Gastrocnemius medialis (tissue), 4 donors: ENCODE measurements around the gene TJAP1. TPM values are rescaled to one million over a fixed set of nuclear protein-coding genes. Genes with fewer than 3 reads are reported as not detected.
"Not testable (repeated sequence)": the region's sequence is repeated elsewhere in the genome, so short reads cannot be mapped to it uniquely, and the experiment has no call there.

Experiments
- ATAC-seq, 2 donors: fragments of 150-250 bp; one replicate each; pipeline ENCODE4 v1.9.1; 2016
- DNase-seq, 2 donors: peaks; one replicate each; pipeline ENCODE4 v3.0.0-alpha.2; 2019
- H3K27ac ChIP-seq, 4 donors: fragments of 200-600 bp; sonication (generic); 1 replicate in 1 of 4; 2 replicates in 3 of 4; pipeline ENCODE4 v1.5.1; 2016 to 2018; ENCODE audit warnings: mild to moderate bottlenecking in 2 of 4, moderate library complexity in 1 of 4
- H3K27me3 ChIP-seq, 3 donors: fragments of 200-600 bp; sonication (generic) in 2 of 3; 1 replicate in 1 of 3; 2 replicates in 2 of 3; pipeline versions ENCODE4 v1.5.1 to v1.6.0; 2016 to 2019; ENCODE audit warnings: mild to moderate bottlenecking in 1 of 3, moderate library complexity in 1 of 3
- H3K36me3 ChIP-seq, 2 donors: fragments of 200-600 bp; sonication (generic) in 1 of 2; one replicate each; pipeline ENCODE4 v1.5.1; 2017 to 2018
- H3K4me1 ChIP-seq, 2 donors: fragments of 200-600 bp; sonication (generic) in 1 of 2; one replicate each; pipeline ENCODE4 v1.5.1; 2016 to 2017; ENCODE audit warnings: mild to moderate bottlenecking in 2 of 2
- H3K4me3 ChIP-seq, 4 donors: fragments of 200-600 bp; sonication (generic) in 3 of 4; 1 replicate in 1 of 4; 2 replicates in 3 of 4; pipeline ENCODE4 v1.5.1; 2016 to 2019; ENCODE audit warnings: mild to moderate bottlenecking in 2 of 4
- H3K9me3 ChIP-seq, 3 donors: fragments of 200-600 bp; sonication (generic) in 2 of 3; 1 replicate in 1 of 3; 2 replicates in 2 of 3; pipeline ENCODE4 v1.5.1; 2016 to 2019
- POLR2A ChIP-seq, 2 donors: fragments of 450-650 bp; IDR thresholded peaks; one replicate each; pipeline ENCODE4 v1.6.1; 2017; ENCODE audit warnings: antibody characterized with exemption in 2 of 2, mild to moderate bottlenecking in 2 of 2, moderate library complexity in 2 of 2
- in situ Hi-C, 4 donors: fragments of 200-750 bp; cut with MboI; loops; one replicate each; pipeline versions ENCODE4 v1.15.0 to v1.8.0; 2017; ENCODE audit warnings: low sequenced_read_pairs in 4 of 4
- intact Hi-C: fragments of 100-400 bp; cut with DNase I; formaldehyde crosslinking; loops from one replicate; pipeline ENCODE4 v1.15.1; 2023; ENCODE audit warnings: low total_unique reads
- total RNA-seq, 4 donors: library from RNA; depleted of rRNA; stranded (reverse); fragments of >200 nt; gene quantifications; one replicate each; pipeline versions ENCODE4 v1.1.0 to v1.2.3, GENCODE V29; 2016
- TF ChIP-seq, protein P1 (sequence below), 5 experiments: fragments of 450-650 bp in 3 of 5; fragments of 200-600 bp in 2 of 5; sonication (generic) in 2 of 5; IDR thresholded peaks in 4 of 5; conservative IDR thresholded peaks in 1 of 5; 1 replicate in 4 of 5; 2 replicates in 1 of 5; pipeline ENCODE4 v1.5.1; 2016 to 2019; ENCODE audit warnings: antibody characterized with exemption in 5 of 5, mild to moderate bottlenecking in 3 of 5, moderate library complexity in 3 of 5

The TJAP1 gene
- total RNA-seq, 4 donors from 2014 or later, result 28.8 to 45.2 (median 37.7) TPM

GRCh38 chr6:43454696-43455530 is 22.5 kb upstream of the TJAP1 start:
- intact Hi-C loops, result loop anchor here (1.0 kb wide), 2 partner anchors 41 to 51 kb away; no protein-coding TSS in a partner anchor
- DNase-seq (peak; percentile 63 to 75), ATAC-seq (peak; percentile 84 to 89)
- TF ChIP-seq, protein P1, sequence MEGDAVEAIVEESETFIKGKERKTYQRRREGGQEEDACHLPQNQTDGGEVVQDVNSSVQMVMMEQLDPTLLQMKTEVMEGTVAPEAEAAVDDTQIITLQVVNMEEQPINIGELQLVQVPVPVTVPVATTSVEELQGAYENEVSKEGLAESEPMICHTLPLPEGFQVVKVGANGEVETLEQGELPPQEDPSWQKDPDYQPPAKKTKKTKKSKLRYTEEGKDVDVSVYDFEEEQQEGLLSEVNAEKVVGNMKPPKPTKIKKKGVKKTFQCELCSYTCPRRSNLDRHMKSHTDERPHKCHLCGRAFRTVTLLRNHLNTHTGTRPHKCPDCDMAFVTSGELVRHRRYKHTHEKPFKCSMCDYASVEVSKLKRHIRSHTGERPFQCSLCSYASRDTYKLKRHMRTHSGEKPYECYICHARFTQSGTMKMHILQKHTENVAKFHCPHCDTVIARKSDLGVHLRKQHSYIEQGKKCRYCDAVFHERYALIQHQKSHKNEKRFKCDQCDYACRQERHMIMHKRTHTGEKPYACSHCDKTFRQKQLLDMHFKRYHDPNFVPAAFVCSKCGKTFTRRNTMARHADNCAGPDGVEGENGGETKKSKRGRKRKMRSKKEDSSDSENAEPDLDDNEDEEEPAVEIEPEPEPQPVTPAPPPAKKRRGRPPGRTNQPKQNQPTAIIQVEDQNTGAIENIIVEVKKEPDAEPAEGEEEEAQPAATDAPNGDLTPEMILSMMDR (IDR thresholded peaks at IDR 0.05 in 4 of 5, conservative IDR thresholded peaks at IDR 0.05 in 1 of 5), result peak in 2 of 5 experiments; percentile 7 to 14
- TF ChIP-seq POLR2A (IDR thresholded peaks at IDR 0.05), result no peak
- Histone ChIP-seq H3K4me1 (peaks cover 3 to 7% of the 10 kb centered on the region in 2 donors), H3K36me3 (peaks cover 0 to 19% of the 10 kb centered on the region in 2 donors), H3K27ac (no peak overlapping the region), H3K9me3 (no peaks in the 10 kb centered on the region), H3K27me3 (peaks cover 25 to 49% (median 34%) of the 10 kb centered on the region in 3 donors), H3K4me3 (peak overlapping the region; percentile 48 to 61 (median 53))
- in situ Hi-C loops, result loop anchor here in 2 of 4 donors (10.0 kb wide), 1 partner anchor 50 kb away; no protein-coding TSS in a partner anchor

GRCh38 chr6:43455531-43456428 is 21.6 kb upstream of the TJAP1 start, which contains the start of gene DLK2:
TSS of gene DLK2 (minus strand) at chr6:43455548. CDS start at chr6:43454825, 723 bp downstream.
- Histone ChIP-seq H3K36me3 (peaks cover 0 to 12% of the 10 kb centered on the region in 2 donors), H3K4me3 (peak within 1 kb of the TSS; percentile 48 to 61 (median 53)), H3K9me3 (no peaks in the 10 kb centered on the region), H3K27me3 (peaks cover 25 to 55% (median 34%) of the 10 kb centered on the region in 3 donors), H3K4me1 (peaks cover 3 to 7% of the 10 kb centered on the region in 2 donors), H3K27ac (no peak within 1 kb of the TSS)
- intact Hi-C loops (no loop called here), in situ Hi-C loops (loop anchor here in 2 of 4 donors (10.0 kb wide), 1 partner anchor 49 kb away; no protein-coding TSS in a partner anchor)
- TF ChIP-seq, protein P1 (IDR thresholded peaks at IDR 0.05 in 4 of 5, conservative IDR thresholded peaks at IDR 0.05 in 1 of 5), result no peak
- TF ChIP-seq POLR2A (IDR thresholded peaks at IDR 0.05), result no peak
- DNase-seq, result no peak
- no peak for ATAC-seq

GRCh38 chr6:43457643-43458042 is 19.7 kb upstream of the TJAP1 start:
- in situ Hi-C loops, result loop anchor here in 2 of 4 donors (10.0 kb wide), 1 partner anchor 47 kb away; no protein-coding TSS in a partner anchor
- Histone ChIP-seq H3K36me3 (no peaks in the 10 kb centered on the region), H3K27ac (no peak overlapping the region), H3K27me3 (peaks cover 27 to 55% (median 34%) of the 10 kb centered on the region in 3 donors), H3K4me1 (peaks cover 3 to 7% of the 10 kb centered on the region in 2 donors), H3K9me3 (no peaks in the 10 kb centered on the region), H3K4me3 (no peak overlapping the region)
- intact Hi-C loops, result no loop called here
- TF ChIP-seq, protein P1 (IDR thresholded peaks at IDR 0.05 in 4 of 5, conservative IDR thresholded peaks at IDR 0.05 in 1 of 5), result no peak
- TF ChIP-seq POLR2A (IDR thresholded peaks at IDR 0.05), result no peak
- ATAC-seq, result no peak
- no peak for DNase-seq

DNA sequence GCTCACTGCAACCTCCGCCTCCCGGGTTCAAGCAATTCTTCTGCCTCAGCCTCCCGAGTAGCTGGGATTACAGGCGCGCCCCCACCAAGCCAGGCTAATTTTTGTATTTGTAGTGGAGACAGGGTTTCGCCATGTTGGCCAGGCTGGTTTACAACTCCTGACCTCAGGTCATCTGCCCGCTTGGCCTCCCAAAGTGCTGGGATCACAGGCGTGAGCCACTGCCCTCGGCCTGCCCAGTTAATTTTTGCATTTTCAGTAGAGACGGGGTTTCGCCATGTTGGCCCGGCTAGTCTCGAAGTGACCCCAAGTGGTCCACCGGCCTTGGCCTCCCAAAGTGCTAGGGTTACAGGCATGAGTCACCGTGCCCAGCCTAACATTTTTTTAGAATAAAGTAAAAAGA is 19.2 kb upstream of the TJAP1 start:
- ATAC-seq, intact Hi-C loops, H3K36me3 ChIP-seq, H3K4me3 ChIP-seq, H3K9me3 ChIP-seq, H3K4me1 ChIP-seq, DNase-seq, H3K27ac ChIP-seq: not testable (repeated sequence)
- peaks cover 28 to 55% (median 34%) of the 10 kb centered on the region in 3 donors for H3K27me3 ChIP-seq
- in situ Hi-C loops, result loop anchor here in 2 of 4 donors (10.0 kb wide), 1 partner anchor 47 kb away; no protein-coding TSS in a partner anchor
